ENCODE results near the gene ELAPOR1. TPM values are rescaled to one million over a fixed set of nuclear protein-coding genes. Genes with fewer than 3 reads are reported as not detected.

Gene ELAPOR1
- total RNA-seq, 6 experiments from 2014 or later = 0.38 to 2.6 (median 2.0) TPM

DNA sequence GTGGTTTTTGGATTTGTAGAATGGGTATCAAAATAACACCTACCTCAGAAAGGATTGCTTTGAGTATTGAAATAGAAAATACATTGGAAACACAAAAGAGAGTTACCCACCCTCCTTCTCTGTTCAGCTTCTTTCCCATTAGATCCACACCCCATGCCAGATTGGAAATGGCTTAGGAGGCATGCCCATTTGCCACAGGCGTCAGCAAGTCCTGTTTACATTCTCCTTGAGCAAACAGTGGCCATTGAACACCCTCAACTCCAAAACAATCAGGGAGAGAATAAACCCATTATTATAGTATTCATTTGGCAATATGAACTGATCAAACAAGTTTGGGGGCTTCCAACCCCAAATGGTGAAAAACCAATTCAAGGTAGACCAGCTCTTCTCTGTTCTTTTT is 2.4 kb downstream of the ELAPOR1 start:
- no peak for DNase-seq
- Mint-ChIP-seq H3K36me3 (ENCODE audit: low read depth) (no peaks in the 10 kb centered on the region), H3K27ac (no peak overlapping the region), H3K9me3 (no peaks in the 10 kb centered on the region), H3K4me1 (ENCODE audit: low read depth) (peaks cover 26% of the 10 kb centered on the region), H3K4me3 (no peak overlapping the region), H3K27me3 (ENCODE audit: insufficient read depth) (peaks cover 32% of the 10 kb centered on the region)
- no peak for TF ChIP-seq CTCF (IDR thresholded peaks at IDR 0.05)

DNA sequence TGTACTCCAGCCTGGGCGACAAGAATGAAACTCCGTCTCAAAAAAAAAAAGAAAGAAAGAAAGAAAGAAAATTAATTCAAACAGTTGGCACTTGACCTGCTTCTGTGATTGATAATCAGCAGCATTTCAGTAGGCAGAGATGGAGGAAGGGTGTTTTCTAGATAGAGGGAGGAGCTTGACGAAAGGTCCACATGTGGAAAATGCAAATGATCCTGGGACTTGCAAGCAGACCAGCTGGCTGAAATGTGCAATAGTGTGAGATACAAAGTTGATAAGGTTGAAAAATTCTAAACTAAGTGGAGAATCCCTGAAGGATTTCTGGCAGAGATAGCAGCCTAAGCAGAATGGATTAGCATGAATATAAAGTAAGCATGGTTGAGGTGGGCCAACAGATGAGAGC is 4.2 kb downstream of the ELAPOR1 start:
- TF ChIP-seq CTCF (IDR thresholded peaks at IDR 0.05) = no peak
- H3K36me3 Mint-ChIP-seq (ENCODE audit: low read depth) = no peaks in the 10 kb centered on the region
- H3K4me3 Mint-ChIP-seq = no peak overlapping the region
- H3K9me3 Mint-ChIP-seq = no peaks in the 10 kb centered on the region
- DNase-seq = no peak
- H3K27me3 Mint-ChIP-seq (ENCODE audit: insufficient read depth) = peaks cover 23% of the 10 kb centered on the region
- H3K4me1 Mint-ChIP-seq (ENCODE audit: low read depth) = peaks cover 11% of the 10 kb centered on the region
- no peak overlapping the region for H3K27ac Mint-ChIP-seq

DNA sequence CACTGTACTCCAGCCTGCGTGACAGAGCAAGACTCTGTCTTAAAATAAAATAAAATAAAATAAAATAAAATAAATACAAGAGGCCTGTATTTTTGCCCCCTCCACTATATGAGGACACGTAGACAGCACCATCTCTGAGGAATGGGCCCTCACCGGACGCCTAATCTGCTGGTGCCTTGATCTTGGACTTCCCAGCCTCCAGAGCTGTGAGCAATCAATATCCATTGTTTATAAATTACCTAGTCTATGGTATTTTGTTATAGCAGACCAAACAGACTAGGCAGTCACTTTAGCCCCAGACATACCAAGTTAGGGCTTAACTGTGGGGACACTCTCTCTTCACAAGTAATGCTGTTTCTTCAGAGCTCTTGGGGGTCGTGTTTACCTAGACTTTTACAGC is 6.4 kb downstream of the ELAPOR1 start:
- DNase-seq = no peak
- H3K4me1 Mint-ChIP-seq (ENCODE audit: low read depth) = no peaks in the 10 kb centered on the region
- H3K36me3 Mint-ChIP-seq (ENCODE audit: low read depth) = no peaks in the 10 kb centered on the region
- no peak for TF ChIP-seq CTCF (IDR thresholded peaks at IDR 0.05)
- peaks cover 20% of the 10 kb centered on the region for H3K27me3 Mint-ChIP-seq (ENCODE audit: insufficient read depth)
- no peak overlapping the region for H3K4me3 Mint-ChIP-seq
- H3K27ac Mint-ChIP-seq = no peak overlapping the region
- H3K9me3 Mint-ChIP-seq = no peaks in the 10 kb centered on the region

DNA sequence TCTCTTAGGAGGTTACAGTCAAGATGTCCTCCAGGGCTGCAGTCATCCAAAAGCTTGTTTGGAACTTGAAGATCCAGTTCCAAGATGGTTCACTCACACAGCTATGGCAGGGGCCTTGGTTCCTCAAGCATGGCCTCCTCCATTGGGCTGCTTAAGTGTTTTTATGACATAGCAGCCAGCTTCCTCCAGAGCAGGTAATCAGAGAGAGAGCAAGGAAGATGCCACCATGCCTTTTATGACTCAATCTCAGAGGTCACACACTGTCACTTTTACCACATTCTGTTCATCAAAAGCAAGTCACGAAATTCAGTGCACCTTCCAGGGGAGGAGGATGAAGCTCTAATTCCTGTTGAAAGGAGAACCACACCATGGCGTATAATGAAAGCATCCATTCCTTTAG is 17.1 kb downstream of the ELAPOR1 start:
- no peak for TF ChIP-seq CTCF (IDR thresholded peaks at IDR 0.05)

GRCh38 chr1:109131800-109132199 is 17.9 kb downstream of the ELAPOR1 start:
- no peaks in the 10 kb centered on the region for H3K4me1 Mint-ChIP-seq (ENCODE audit: low read depth)
- peaks cover 9% of the 10 kb centered on the region; the same call in 1 of the 2 replicates for H3K27me3 Mint-ChIP-seq (ENCODE audit: insufficient read depth)
- DNase-seq = no peak
- TF ChIP-seq CTCF (IDR thresholded peaks at IDR 0.05) = no peak
- no peaks in the 10 kb centered on the region for H3K9me3 Mint-ChIP-seq
- no peak overlapping the region for H3K4me3 Mint-ChIP-seq
- H3K36me3 Mint-ChIP-seq (ENCODE audit: low read depth) = no peaks in the 10 kb centered on the region
- H3K27ac Mint-ChIP-seq = no peak overlapping the region

More for the DNA sequence above, 17.1 kb downstream of the ELAPOR1 start:
- Mint-ChIP-seq H3K4me3 (no peak overlapping the region), H3K27me3 (ENCODE audit: insufficient read depth) (peaks cover 4% of the 10 kb centered on the region; the same call in 1 of the 2 replicates), H3K9me3 (no peaks in the 10 kb centered on the region), H3K27ac (no peak overlapping the region), H3K36me3 (ENCODE audit: low read depth) (no peaks in the 10 kb centered on the region), H3K4me1 (ENCODE audit: low read depth) (no peaks in the 10 kb centered on the region)
- no peak for DNase-seq
